SH-SY5Y (cell line): ENCODE measurements around the gene IPCEF1.

ENCODE experiments used
- GATA2 ChIP-seq: IDR thresholded peaks from 2 replicates; pipeline ENCODE4 v1.6.1; 2011; ENCODE audit warnings: mild to moderate bottlenecking, low read depth, low read length
- GATA3 ChIP-seq: IDR thresholded peaks from 2 replicates; pipeline ENCODE4 v1.6.1; 2011; ENCODE audit warnings: low read depth, mild to moderate bottlenecking, low read length, moderate library complexity

GRCh38 chr6:154367336-154367735 lies 10.7 kb upstream of the IPCEF1 start:
- TF ChIP-seq GATA2 = no peak
- TF ChIP-seq GATA3 = no peak
